ENCODE data around the gene ASPM. TPM values are rescaled to one million over a fixed set of nuclear protein-coding genes. Genes with fewer than 3 reads are reported as not detected.

Gene ASPM
- total RNA-seq, 1 donor from 2014 or later: 0.69 TPM

DNA sequence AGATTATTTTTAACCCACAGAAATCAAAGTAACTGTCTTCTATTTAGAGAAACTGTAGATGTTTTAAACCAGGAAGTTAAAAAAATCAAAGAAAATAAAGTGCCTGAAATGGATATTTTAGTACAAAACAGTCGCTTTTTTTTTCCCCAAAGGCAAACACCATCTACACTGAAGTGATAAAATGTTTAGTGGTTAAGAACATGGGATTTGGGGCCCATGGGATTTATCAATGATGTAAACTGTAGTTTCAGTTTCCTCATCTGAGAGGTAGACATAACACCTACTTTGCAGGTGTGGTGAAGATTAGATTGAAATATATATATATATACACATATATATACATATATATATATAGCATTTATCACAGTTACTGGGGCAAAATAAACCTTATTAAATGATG, 22.1 kb downstream of the ASPM start:
- CTCF ChIA-PET: no interaction called here
- TF ChIP-seq, protein P1, sequence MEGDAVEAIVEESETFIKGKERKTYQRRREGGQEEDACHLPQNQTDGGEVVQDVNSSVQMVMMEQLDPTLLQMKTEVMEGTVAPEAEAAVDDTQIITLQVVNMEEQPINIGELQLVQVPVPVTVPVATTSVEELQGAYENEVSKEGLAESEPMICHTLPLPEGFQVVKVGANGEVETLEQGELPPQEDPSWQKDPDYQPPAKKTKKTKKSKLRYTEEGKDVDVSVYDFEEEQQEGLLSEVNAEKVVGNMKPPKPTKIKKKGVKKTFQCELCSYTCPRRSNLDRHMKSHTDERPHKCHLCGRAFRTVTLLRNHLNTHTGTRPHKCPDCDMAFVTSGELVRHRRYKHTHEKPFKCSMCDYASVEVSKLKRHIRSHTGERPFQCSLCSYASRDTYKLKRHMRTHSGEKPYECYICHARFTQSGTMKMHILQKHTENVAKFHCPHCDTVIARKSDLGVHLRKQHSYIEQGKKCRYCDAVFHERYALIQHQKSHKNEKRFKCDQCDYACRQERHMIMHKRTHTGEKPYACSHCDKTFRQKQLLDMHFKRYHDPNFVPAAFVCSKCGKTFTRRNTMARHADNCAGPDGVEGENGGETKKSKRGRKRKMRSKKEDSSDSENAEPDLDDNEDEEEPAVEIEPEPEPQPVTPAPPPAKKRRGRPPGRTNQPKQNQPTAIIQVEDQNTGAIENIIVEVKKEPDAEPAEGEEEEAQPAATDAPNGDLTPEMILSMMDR (IDR thresholded peaks at IDR 0.05): no peak
- DNase-seq: no peak
- no peak for ATAC-seq (ENCODE audit: low read depth)
- Mint-ChIP-seq H3K27me3 (no peaks in the 10 kb centered on the region), H3K36me3 (ENCODE audit: low read depth) (no peaks in the 10 kb centered on the region), H3K4me3 (no peak overlapping the region), H3K9me3 (no peaks in the 10 kb centered on the region), H3K27ac (no peak overlapping the region), H3K4me1 (no peaks in the 10 kb centered on the region)
- intact Hi-C loops (cut with micrococcal nuclease): no loop called here
- POLR2A ChIA-PET: no interaction called here

DNA sequence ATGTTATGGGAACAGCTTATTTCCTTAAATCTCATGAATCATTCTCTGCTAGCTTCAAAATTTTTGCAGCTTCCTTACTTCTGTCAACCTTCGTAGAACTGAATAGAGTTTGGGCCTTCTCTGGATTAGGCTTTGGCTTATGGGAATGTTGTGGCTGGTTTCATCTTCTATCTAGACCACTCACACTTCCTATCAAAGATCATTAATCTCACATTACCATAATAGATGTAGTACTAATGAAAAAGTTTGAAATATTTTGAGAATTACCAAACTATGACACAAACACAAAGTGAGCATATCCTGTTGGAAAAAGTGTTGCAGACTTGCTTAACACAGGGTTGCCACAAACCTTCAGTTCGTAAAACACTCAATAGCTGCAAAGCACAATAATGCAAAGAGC, 30.3 kb downstream of the ASPM start:
- Mint-ChIP-seq H3K4me3 (no peak overlapping the region), H3K4me1 (no peaks in the 10 kb centered on the region), H3K27me3 (no peaks in the 10 kb centered on the region), H3K9me3 (peaks cover 3% of the 10 kb centered on the region), H3K36me3 (ENCODE audit: low read depth) (no peaks in the 10 kb centered on the region), H3K27ac (no peak overlapping the region)
- ChIA-PET POLR2A (no interaction called here), CTCF (no interaction called here)
- DNase-seq: no peak
- TF ChIP-seq, protein P1 (IDR thresholded peaks at IDR 0.05): no peak
- intact Hi-C loops (cut with micrococcal nuclease): no loop called here
- no peak for ATAC-seq (ENCODE audit: low read depth)

DNA sequence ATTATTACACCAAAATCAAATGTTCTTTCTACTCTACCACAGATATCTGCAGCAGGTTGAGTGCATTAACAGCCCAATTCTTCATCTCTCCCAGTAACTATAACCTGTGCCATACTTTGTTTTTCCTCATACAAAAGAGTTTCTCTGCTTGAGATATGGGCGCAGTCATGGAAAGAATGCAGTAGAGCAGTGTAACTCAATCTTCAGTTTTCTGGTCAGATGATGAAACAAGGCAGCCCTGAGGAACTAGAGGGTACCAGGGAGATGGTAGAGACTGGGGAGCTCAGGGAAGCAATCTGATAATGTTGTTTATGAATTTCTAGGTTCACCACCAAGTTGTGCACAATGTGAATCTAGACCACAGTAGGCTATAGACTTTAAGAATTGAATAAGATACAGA, 39.6 kb downstream of the ASPM start:
- no peaks in the 10 kb centered on the region for H3K36me3 Mint-ChIP-seq (ENCODE audit: low read depth)
- DNase-seq: no peak
- H3K9me3 Mint-ChIP-seq: no peaks in the 10 kb centered on the region
- no peaks in the 10 kb centered on the region for H3K4me1 Mint-ChIP-seq
- H3K4me3 Mint-ChIP-seq: no peak overlapping the region
- H3K27ac Mint-ChIP-seq: no peak overlapping the region
- intact Hi-C loops (cut with micrococcal nuclease): no loop called here
- ChIA-PET CTCF (no interaction called here), POLR2A (no interaction called here)
- TF ChIP-seq, protein P1 (IDR thresholded peaks at IDR 0.05): no peak
- ATAC-seq (ENCODE audit: low read depth): no peak
- H3K27me3 Mint-ChIP-seq: no peaks in the 10 kb centered on the region

GRCh38 chr1:197103300-197103699, 43.2 kb downstream of the ASPM start:
- Mint-ChIP-seq H3K27me3 (no peaks in the 10 kb centered on the region), H3K27ac (no peak overlapping the region), H3K4me1 (no peaks in the 10 kb centered on the region), H3K4me3 (no peak overlapping the region), H3K9me3 (no peaks in the 10 kb centered on the region), H3K36me3 (ENCODE audit: low read depth) (no peaks in the 10 kb centered on the region)
- ATAC-seq (ENCODE audit: low read depth) (no peak), DNase-seq (no peak)
- ChIA-PET POLR2A (no interaction called here), CTCF (no interaction called here)
- intact Hi-C loops (cut with micrococcal nuclease): no loop called here
- TF ChIP-seq, protein P1 (IDR thresholded peaks at IDR 0.05): no peak

- TF ChIP-seq, protein P1 (IDR thresholded peaks at IDR 0.05): no peak
- Mint-ChIP-seq H3K4me3 (no peak overlapping the region), H3K9me3 (no peaks in the 10 kb centered on the region), H3K27ac (no peak overlapping the region), H3K27me3 (no peaks in the 10 kb centered on the region), H3K4me1 (no peaks in the 10 kb centered on the region), H3K36me3 (ENCODE audit: low read depth) (no peaks in the 10 kb centered on the region)
- POLR2A ChIA-PET: no interaction called here
- no peak for ATAC-seq (ENCODE audit: low read depth)
- no peak for DNase-seq
- CTCF ChIA-PET: no interaction called here
- intact Hi-C loops (cut with micrococcal nuclease): no loop called here
Measured at GRCh38 chr1:197101978-197102377, 44.5 kb downstream of the ASPM start.
